ENCODE results near the gene CNP. TPM values are rescaled to one million over a fixed set of nuclear protein-coding genes. Genes with fewer than 3 reads are reported as not detected.

Gene CNP
- 57.4 to 67.0 TPM (median 66.7 TPM) in 5 replicates for total RNA-seq (2022; extraction: Qiagen RNA extraction)

DNA sequence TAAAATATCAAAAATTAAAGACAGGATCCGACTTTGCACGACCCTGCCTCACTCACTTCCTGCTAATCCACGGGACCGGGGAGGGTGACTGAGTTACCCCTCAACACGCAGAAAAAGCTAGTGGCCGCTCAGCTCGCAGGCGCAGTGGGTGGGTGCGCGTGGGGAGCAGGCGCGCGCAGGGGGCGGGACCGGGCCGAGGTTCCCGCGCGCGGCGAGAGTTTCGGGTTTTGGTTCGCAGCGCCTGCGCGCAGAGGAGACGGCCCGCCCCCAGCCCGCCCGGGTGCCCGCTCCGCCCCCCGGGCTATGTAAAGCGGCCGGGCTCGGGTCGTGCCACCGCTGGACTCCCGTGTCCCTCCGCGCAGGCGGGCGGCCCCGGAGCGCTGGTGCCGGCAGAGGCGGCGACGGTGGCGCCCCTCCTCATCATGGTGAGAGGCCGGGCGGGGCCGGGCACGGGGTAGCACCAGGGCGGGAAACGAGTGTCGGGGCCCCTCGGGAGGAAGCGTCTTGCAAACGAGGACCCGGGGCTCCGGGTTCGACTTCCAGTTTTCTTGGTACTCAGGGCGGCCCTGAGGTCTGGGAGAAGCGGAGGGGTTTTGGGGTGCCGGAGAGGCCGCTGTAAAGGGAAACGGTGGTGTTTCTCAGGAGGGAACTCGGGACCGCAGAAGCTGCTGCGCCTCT, at the start of gene CNP:
Gene CNP, plus strand, starts transcription at position 333 of the 678 bp plus-strand sequence. Its CDS starts 90 bp downstream, at position 423.

DNA sequence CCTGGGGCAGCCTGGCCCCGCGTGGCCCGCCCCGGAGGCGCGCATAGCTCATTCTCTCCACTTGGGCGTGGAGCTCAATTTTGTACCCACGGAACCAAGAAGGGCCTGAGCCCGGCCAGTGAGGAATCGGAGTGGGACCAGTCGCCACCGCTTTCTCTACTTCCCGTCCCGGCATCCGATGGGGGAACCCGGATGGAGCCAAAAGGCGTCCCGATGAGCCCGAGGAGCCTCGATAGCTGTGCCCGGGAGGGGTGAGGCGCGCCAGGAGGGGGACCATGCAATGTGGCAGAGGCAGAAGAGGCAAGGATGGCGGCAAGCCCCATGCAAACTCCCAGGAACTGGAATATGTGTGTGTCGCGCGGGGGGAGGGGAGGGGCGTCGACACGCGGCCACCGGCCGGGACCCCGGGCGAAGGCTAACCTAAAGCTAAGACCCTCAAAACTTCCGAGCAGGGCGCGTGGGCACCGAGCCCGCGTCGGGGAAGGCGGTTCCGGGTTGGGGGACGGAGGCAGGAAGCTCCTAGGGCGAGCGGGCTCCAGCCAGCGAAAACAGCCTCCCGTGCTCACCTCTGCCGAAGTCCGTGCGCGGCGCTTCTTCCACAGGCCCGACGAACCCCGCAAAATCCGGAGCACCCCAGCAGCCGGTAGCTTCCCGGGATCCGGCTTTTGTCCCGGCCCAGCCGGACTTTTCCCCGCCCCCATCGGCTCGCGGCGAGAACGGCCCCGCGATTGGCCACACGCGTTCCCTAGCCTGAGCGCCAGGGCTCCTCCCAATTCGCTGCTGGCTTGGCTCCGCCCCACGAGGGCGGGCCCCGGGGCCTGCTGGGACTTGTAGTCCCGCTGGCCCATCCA, 48.1 kb upstream of the CNP start, which contains the start of gene ACLY:
Gene ACLY, minus strand, starts transcription at position 638 of the 851 bp plus-strand sequence. CDS start 5,078 bp downstream, outside the sequence.

DNA sequence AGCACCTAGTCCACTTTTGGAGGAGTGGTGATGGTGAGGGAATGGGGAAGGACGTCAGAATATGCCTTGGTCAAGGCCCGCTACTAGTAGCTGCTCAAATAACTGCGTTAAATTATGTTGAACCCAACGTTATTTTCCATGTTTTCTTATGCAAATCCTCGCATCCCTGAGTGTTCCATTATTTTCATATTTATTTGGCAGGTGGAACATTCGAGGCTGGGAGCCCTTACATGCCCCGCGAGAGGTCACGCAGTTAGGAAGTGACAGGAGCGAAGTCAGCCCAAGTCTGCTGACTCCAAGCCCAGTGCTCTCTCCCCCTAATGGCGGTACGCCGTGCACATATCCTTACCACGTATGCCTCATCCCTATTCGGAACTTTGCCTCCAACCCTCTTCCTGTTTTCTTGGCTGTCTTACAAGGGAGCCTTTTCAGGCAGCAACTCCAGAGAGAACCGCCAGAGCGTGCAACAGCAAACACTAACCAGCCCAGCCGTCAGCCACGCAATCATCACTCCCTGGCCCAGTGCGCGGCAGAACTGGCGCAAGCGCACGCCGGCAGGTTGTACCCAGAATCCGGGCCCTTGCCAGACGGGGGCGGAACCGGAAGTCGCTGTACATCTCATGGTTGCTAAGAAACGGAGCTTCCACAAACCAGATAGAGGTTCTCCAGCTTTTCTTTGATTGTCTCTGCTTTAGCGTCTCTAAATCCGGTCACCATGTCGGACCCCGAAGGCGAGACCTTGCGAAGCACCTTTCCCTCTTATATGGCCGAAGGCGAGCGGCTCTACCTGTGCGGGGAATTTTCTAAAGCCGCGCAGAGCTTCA, 36.4 kb upstream of the CNP start, which contains the start of gene ODAD4:
Gene ODAD4, plus strand, starts transcription at position 609 of the 824 bp plus-strand sequence. Its CDS starts 107 bp downstream, at position 716.

DNA sequence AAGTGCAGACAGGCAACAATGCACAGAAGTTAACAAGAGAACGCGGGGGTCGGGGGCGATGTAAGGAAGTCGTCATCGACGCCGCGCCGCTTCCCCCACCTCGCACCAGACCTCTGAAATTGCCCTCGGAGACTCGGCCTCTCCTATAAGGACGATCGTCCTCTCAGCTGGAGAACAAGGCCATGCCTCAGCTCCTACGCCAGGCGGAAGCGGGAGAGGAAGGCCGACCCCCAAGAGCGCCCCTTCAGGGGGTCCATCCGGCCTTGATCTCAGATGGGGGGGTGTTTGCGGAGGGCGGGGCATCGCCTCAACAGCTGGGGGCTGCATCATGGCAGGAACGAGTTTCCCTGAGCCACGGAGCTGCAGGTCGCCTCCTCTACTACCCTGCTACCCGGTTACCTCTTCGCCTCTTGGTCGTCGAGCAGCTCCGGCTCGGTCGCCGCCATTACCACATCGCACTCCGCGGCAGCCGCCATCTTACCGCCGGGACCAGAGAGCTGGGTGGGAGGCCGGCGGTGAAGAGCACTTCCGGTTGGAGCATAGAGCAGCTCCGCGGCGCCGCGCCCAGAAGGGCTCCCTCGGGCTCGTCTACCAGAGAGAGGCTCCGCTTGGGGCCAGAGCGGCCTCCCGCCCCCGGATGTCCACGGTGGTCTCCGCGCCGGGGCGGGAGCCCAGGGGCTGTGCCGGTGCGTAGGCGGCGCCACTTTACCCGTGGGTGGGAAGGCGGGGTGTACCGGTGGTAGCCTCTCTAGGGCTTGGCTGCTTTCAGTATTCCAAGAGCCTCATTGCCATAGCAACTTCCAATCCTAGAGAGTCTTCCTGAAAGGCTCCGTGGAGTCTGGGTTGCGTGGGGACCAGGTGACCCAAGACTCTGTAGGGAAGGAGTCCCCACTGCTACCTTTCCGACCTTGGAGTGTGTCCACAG, 50.6 kb downstream of the CNP start, which contains the start of gene DNAJC7:
Gene DNAJC7, minus strand, starts transcription at position 499 of the 925 bp plus-strand sequence. Its CDS starts 23 bp downstream, at position 476.

DNA sequence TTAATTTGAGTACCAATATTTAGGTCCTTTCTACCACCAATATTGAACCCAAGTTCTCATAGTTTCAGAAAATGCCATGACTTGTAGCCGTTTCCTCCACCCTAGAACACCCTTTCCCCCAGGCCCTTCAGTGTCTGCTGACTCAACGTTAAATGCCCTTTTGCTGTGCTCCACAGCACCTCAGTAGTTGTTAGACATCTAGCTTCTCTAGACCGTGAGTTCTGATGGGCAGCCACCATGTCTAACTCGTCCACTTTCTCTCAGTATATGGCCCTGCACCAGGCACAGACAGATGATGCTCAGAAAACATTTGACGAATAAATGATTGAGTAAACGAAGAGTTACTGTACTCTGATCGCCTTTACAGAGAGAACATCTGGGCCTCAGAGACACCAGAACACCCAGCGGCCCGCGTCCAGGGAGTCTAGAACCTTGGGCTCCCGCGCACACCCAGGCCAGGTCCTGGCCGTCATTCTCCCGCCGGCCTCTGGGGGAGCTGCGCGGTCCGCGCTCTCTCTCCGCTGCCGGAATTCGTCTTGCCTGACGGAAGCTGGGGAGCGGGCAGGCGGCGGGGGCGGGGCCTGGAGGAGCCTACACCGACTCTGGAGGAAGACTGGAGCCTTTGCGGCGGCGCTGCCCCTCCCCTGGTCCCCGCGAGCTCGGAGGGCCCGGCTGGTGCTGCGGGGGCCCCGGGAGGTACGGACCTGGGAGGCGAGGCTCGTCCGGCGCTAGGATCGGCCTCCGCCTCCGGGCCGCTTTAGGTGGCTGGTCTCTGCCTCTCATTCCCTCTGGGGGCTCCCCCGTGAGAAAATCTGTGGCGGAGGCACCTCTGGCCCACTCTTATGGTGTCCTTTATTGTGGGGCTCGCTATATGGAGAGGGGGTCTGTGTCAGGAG, 53.2 kb downstream of the CNP start, which contains the start of gene NKIRAS2:
Gene NKIRAS2, plus strand, starts transcription at position 582 of the 896 bp plus-strand sequence. CDS start 1,488 bp downstream, outside the sequence.

Other genes starting within 250 kb of the CNP start
- 1.0 to 1.3 TPM (median 1.2 TPM) in 5 replicates for gene HAP1, start 232.2 kb upstream of the CNP start, total RNA-seq (2022; extraction: Qiagen RNA extraction)
- 92.8 to 122 TPM (median 113 TPM) in 5 replicates for gene JUP, start 180.1 kb upstream of the CNP start, total RNA-seq (2022; extraction: Qiagen RNA extraction)
- gene P3H4, start 154.8 kb upstream of the CNP start, total RNA-seq (2022; extraction: Qiagen RNA extraction) = 27.4 to 35.1 TPM (median 32.8 TPM) in 5 replicates
- 85.2 to 104 TPM (median 96.6 TPM) in 5 replicates for gene FKBP10, start 153.8 kb upstream of the CNP start, total RNA-seq (2022; extraction: Qiagen RNA extraction)
- 98.7 to 110 TPM (median 105 TPM) in 5 replicates for gene NT5C3B, start 130.6 kb upstream of the CNP start, total RNA-seq (2022; extraction: Qiagen RNA extraction)
- 0.05 to 0.08 TPM in 2 of 5 replicates, not detected in the others for gene KLHL10, start 129.0 kb upstream of the CNP start, total RNA-seq (2022; extraction: Qiagen RNA extraction)
- 2.3 to 4.3 TPM (median 2.4 TPM) in 5 replicates for gene KLHL11, start 101.4 kb upstream of the CNP start, total RNA-seq (2022; extraction: Qiagen RNA extraction)
- gene ACLY, start 47.8 kb upstream of the CNP start, total RNA-seq (2022; extraction: Qiagen RNA extraction) = 228 to 291 TPM (median 250 TPM) in 5 replicates
- gene ODAD4, start 36.2 kb upstream of the CNP start, total RNA-seq (2022; extraction: Qiagen RNA extraction) = 1.1 to 1.6 TPM (median 1.2 TPM) in 5 replicates
- gene DNAJC7, start 50.6 kb downstream of the CNP start, total RNA-seq (2022; extraction: Qiagen RNA extraction) = 103 to 115 TPM (median 105 TPM) in 5 replicates
- 40.5 to 46.0 TPM (median 42.3 TPM) in 5 replicates for gene NKIRAS2, start 53.3 kb downstream of the CNP start, total RNA-seq (2022; extraction: Qiagen RNA extraction)
- 0.55 to 0.85 TPM (median 0.81 TPM) in 5 replicates for gene C17orf113, start 83.8 kb downstream of the CNP start, total RNA-seq (2022; extraction: Qiagen RNA extraction)
- 0.14 to 0.39 TPM (median 0.20 TPM) in 5 replicates for gene ZNF385C, start 131.7 kb downstream of the CNP start, total RNA-seq (2022; extraction: Qiagen RNA extraction)
- 0.37 to 0.79 TPM (median 0.39 TPM) in 5 replicates for gene DHX58, start 145.9 kb downstream of the CNP start, total RNA-seq (2022; extraction: Qiagen RNA extraction)
- 33.4 to 48.5 TPM (median 43.3 TPM) in 5 replicates for gene KAT2A, start 154.6 kb downstream of the CNP start, total RNA-seq (2022; extraction: Qiagen RNA extraction)
- gene HSPB9, start 156.0 kb downstream of the CNP start, total RNA-seq (2022; extraction: Qiagen RNA extraction) = not detected in 5 replicates
- 231 to 267 TPM (median 261 TPM) in 5 replicates for gene RAB5C, start 188.2 kb downstream of the CNP start, total RNA-seq (2022; extraction: Qiagen RNA extraction)
- gene KCNH4, start 214.3 kb downstream of the CNP start, total RNA-seq (2022; extraction: Qiagen RNA extraction) = 0.18 to 0.36 TPM (median 0.31 TPM) in 5 replicates
- 0.20 TPM in 1 of 5 replicates, not detected in the others for gene HCRT, start 218.7 kb downstream of the CNP start, total RNA-seq (2022; extraction: Qiagen RNA extraction)
- 16.0 to 21.7 TPM (median 19.8 TPM) in 5 replicates for gene GHDC, start 227.7 kb downstream of the CNP start, total RNA-seq (2022; extraction: Qiagen RNA extraction)